ENCODE data around the gene ITGA3.

ITGA3 gene

DNA sequence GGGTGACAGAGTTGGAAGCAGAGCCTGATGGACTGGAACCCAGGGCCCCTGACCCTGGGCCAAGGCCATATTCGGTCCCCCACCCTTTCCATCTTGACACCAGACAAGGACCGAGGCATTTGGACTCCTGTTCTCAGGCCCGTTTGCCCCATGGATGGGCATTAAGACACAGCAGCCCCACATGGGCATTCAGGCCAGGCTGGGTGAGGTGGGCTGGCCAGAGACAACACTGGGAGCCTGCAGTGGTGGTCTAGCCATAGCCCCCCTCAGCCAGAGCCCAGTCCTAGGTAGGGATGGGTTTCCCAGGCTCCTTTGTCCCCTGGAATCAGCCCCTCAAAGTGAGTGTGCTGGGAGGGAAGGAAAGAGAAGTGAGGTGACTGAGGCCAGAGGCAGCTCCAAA, 40.8 kb downstream of the ITGA3 start:
- no peak for DNase-seq

DNA sequence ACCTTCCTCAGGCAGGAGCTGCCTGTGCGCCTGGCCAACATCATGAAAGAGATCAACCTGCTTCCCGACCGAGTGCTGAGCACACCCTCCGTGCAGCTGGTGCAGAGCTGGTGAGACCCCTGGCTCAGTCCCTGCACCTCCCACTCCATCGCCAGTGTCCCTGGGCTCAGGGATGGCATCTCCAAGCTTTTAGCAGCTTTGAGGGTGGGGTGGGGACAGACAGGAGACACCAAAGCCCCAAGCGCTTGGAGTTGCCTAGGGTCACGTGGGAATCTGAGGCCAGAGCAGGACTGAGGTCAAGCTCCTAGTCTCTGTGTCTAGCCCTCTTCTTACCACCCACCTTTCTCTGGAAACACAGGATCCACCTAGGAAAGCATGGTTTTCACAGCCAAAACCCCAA, 41.5 kb downstream of the ITGA3 start:
- no peak for DNase-seq

DNA sequence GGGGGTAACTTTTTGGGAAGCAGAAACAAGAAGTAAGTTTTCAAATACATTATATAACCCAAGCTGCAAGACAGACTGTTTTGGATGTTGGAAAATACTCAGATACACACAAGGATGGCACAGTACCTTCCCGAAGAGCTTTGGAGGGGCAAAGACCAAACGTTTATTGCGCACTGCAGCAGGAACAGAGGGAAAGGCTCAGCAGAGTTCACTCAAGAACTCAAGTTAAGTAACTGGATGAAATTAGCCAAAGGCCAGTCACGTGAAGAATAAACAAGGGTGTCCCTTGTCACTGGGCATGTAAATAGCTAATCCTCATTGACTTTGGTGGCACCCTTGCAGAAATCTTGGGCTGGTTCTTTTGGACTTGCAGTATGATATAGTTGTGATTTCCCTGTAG, 42.0 kb downstream of the ITGA3 start:
- DNase-seq: no peak

DNA sequence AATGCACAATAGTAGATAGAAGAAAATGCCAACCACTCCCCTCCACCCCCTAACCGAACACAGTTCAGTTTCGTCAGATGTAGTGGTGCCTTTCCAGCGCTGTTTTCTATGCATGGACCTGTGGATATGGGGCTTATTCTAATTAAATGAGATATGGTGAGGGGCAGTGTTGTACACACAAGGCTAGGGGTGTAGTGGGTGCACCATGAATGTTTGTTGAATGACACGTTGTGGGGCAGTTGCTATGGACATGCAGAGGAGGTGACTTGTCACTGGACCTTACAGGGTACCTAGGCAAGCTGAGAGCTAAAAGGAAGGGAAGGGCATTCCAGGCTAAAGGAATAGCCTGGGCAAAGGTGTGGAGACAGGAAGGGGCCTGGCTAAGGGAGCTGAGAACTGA, 42.7 kb downstream of the ITGA3 start:
- DNase-seq: no peak

DNA sequence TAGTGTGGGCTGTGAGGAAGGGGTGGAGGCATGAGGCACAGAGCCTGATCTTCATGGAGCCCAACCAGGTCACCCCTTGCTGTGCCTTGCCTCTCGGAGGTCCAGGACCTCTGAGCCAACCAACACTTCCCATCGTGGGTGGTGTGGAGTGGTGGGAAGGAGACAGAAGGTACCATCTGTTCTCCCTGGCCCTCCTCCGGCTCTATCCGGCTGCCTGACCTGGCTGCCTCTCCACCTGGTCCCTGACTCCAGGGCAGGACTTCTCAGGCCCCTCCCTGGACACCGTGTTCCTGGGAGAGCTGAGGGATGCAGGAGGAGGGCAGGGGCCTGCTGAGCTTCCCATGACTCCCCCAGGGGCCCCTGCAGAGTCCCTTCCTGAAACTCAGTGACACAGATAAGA, 43.1 kb downstream of the ITGA3 start:
- no peak for DNase-seq

DNA sequence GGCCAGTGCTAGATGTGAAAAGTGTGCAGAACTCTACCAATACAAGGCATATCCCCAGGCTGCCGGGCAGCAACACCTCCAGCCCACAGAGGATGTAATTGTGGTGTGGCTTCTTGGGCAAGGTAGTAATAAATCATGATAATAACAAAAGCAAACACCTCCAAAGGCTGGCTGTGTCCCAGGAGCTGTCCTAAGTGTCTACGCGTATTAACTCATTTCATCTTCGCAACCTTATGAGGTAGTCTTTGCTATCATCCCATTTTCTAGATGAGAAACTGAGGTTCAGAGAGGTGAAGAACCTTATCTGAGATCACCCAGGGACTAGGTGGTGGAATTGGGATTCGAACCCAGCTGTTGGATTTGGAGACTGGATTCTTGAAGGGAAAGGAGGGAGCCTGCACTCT, 44.6 kb downstream of the ITGA3 start:
- no peak for DNase-seq

DNA sequence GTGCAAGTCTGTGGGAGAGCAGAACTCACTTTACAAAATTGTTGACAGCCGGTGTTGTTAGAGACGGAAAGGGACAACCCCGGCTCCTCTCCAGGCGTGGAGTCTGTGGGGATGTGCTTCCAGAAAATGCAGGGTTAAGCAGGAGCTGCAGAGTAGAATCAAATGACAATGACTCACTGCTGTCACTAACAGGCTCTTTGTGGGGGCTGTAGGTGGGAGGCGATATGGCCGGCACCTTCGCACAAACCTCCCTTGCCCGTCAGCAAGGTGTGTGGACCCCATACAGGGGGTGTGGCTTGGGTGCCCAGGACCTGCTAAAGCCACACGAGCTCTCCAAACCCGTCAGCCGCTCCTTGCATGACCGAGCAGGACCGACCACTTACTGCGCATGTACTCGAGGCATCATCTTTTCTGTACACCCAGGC, 45.0 kb downstream of the ITGA3 start:
- DNase-seq: no peak

DNA sequence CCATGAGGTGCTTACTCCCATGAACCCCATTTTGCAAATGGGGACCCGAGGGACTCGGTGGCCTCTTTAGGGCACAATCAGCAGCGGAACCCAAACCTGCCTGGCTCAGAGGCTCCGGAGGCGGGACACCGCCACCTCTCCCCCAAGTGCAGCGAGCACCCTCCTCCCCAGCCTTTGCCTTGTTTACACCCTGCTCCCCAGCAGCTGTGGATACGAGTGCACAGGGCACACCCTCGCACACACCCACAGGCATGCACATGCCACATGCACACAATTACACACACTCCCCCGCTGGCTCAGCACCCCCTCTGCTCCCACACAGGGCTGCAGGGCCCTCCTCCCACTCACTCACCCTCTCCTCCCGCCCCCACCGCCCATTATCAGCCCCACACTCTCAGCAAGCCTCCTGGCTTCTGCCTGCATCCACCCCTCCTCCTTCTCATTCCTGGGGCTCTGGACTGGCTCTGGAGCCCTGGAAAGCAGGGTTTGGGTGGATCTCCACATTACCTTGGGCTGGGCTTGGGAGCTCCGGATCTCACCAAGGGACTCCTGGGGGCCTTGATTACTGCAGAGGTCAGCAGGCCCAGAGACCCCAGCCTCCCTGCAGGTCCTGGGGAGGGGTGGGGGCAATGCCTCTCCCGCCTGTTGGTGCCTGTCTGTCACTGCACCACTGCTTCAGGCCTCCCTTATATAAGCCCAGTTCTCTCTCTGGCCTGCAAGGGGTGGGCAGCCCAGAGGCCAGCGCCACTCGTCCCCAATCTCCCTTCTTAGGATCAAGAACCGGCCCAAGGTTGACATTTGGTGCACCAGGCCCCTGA, 45.6 kb downstream of the ITGA3 start:
- DNase-seq: no peak

GRCh38 chr17:50102164-50102991, 46.5 kb downstream of the ITGA3 start:
- DNase-seq: peak; percentile 81

- no peak for DNase-seq
Measured at GRCh38 chr17:50103252-50103651, 47.3 kb downstream of the ITGA3 start.

DNA sequence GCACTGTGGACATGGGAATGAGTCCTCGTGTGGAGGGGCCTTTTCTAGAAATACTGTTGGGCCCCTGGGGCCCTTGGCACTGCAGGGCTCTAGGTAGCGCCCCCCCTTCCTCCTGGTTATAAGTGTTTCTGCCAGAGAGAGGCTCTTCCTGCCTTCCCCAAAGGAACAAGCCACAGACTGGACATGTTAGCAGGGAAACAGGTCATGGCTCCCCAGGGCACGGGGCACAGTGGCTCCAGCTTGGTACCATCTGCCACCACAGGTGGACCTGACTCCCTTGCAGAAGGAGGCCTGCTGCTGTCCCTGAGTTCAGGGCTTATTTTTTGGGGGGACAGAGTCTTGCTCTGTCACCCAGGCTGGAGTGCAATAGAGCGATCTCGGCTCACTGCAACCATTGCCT, 48.0 kb downstream of the ITGA3 start:
- DNase-seq: no peak

GRCh38 chr17:50105811-50106210, 49.9 kb downstream of the ITGA3 start:
- no peak for DNase-seq

DNA sequence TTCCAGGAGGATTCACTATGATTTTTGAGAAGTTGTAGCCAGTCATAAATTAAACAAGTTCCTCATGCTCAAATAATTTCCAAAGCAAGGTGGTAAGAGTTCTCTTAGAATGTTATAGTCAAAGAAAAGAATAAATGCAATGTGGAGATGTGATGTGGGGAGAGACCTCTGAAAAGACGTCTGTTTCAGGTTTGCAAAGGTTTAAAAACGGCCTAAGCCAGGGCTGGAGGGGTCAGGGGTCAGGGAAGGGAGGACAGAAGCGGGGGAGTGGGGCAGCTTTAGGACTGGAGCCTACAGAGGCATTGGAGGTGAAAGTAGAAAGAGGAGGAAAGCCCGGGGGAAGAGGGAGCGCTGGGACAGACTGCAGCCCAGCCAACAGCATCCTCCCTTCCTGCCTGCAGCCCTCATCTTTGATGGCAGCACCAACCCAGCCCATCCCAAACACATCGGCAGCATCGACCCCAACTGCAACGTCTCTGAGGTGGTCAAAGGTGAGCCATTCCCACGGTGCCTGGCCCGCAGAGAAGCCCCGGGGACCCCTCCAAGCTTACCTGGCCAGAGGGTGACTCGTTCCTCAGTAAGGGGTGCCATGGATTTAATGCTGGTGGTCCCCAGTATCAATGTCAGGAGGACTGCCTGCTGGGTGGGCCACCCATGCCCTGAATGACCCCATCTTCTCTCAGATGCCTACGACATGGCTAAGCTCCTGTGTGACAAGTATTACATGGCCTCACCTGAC, 50.7 kb downstream of the ITGA3 start:
- DNase-seq: no peak

GRCh38 chr17:50107790-50108414, 52.0 kb downstream of the ITGA3 start:
- DNase-seq: no peak

- DNase-seq: no peak
Measured at GRCh38 chr17:50108556-50108955, 52.6 kb downstream of the ITGA3 start.

- DNase-seq: no peak
Measured at GRCh38 chr17:50109207-50109606, 53.3 kb downstream of the ITGA3 start.

GRCh38 chr17:50109785-50110184, 53.9 kb downstream of the ITGA3 start:
- DNase-seq: no peak

GRCh38 chr17:50110591-50111349, 54.9 kb downstream of the ITGA3 start:
- DNase-seq: no peak

DNA sequence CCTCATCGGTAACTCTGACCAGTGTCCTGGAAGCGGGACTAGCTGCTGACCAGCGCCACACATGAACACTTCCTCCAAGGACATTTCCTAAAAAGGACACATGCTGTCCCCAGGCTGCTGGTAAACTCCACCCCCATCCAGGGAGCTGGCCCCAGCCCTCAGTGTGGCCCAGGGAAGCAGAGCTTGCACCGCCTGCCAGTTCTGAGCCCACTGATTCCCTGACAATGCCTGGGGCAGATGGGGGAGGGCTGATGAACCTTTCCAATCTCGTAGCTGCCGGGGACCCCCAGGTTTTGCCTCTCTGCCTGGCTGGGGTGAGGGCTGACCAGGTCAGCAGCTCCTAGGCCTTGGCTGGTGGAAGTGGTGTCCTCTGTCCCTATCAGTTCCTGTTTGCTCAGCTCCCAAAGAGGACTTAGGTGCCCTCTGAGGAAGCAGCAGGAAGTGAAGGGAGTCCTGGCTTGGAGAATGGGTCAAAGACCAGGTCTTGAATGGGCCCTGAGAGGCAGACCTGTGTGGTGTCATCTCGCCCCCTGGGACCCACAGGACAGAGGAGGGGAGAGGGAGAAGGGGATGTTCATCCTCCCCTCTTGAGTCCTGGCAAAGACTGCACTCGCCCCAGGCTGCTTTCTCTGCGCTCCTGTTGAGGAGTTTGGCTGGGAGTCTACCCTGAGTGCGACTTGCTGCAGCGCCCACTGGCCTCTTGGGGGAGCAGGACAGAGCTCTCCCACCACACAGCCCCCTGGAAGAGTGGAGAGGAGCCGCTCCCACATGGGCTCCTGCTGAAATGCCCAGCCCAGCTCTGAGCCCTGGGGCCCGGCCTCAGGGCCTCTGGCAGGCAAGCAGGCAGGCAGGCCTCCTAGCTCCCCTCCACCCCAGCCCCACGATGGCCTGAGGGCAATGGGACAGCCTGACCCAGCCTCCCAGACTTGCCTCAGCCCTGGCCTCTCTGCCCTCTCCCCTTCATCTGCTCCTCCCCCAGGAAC, 56.1 kb downstream of the ITGA3 start:
- peak; percentile 30 for DNase-seq

GRCh38 chr17:50112694-50113093, 56.8 kb downstream of the ITGA3 start:
- no peak for DNase-seq
